Measurements from ENCODE around the gene ADGRV1.

DNA sequence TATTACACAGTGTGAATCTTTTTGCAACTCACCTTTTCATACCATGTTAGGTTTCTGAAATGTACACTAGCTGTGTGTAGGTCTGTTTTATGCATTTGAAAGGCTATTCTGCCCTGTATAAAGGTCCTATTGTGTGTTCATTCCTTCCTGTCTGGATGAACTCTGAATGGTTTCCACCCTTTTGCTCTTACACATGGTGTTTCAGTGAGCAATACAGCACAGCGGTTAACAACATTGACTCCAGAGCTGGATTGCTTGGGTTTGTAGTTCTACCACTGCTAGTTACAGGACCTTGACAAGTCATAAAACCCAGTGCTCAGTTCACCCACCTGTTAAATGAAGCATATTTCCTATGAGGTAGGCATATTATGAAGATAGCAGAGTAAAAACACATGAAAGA, 331.6 kb downstream of the ADGRV1 start:
- no peak for TF ChIP-seq EP300 (IDR thresholded peaks at IDR 0.05)
- TF ChIP-seq, protein P1, sequence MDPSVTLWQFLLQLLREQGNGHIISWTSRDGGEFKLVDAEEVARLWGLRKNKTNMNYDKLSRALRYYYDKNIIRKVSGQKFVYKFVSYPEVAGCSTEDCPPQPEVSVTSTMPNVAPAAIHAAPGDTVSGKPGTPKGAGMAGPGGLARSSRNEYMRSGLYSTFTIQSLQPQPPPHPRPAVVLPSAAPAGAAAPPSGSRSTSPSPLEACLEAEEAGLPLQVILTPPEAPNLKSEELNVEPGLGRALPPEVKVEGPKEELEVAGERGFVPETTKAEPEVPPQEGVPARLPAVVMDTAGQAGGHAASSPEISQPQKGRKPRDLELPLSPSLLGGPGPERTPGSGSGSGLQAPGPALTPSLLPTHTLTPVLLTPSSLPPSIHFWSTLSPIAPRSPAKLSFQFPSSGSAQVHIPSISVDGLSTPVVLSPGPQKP (IDR thresholded peaks at IDR 0.05; ENCODE audit: low read depth, low read length) = no peak
